SH-SY5Y (cell line): ENCODE data around the gene CALML5.

ENCODE experiments used
- GATA2 ChIP-seq: IDR thresholded peaks from 2 replicates; pipeline ENCODE4 v1.6.1; 2011; ENCODE audit warnings: mild to moderate bottlenecking, low read depth, low read length
- GATA3 ChIP-seq: IDR thresholded peaks from 2 replicates; pipeline ENCODE4 v1.6.1; 2011; ENCODE audit warnings: low read depth, mild to moderate bottlenecking, low read length, moderate library complexity

- TF ChIP-seq GATA3: no peak
- TF ChIP-seq GATA2: no peak
Observed at GRCh38 chr10:5522913-5523560, 23.7 kb upstream of the CALML5 start.
